ENCODE results near the gene NPPB. TPM values are rescaled to one million over a fixed set of nuclear protein-coding genes. Genes with fewer than 3 reads are reported as not detected.

Gene NPPB
- total RNA-seq, 1 experiment from 2014 or later = 0.35 TPM

- Histone ChIP-seq H2BK20ac (ENCODE audit: low read depth, low read length, poor library complexity, severe bottlenecking) (no peak overlapping the region), H2BK12ac (ENCODE audit: insufficient read length, low read depth, low read length) (no peak overlapping the region), H3T11ph (ENCODE audit: low read length) (no peak overlapping the region), H3K9me3 (ENCODE audit: control insufficient read depth, low read depth, low read length) (no peaks in the 10 kb centered on the region), H3K14ac (ENCODE audit: insufficient read depth, low read length) (no peak overlapping the region; the same call in 1 of the 2 replicates), H3K27ac (ENCODE audit: insufficient read length, low read depth, low read length) (no peak overlapping the region), H2BK120ac (ENCODE audit: low read depth, low read length, poor library complexity, severe bottlenecking) (no peak overlapping the region), H3K79me2 (ENCODE audit: insufficient read depth, low read length) (no peaks in the 10 kb centered on the region), H2AFZ (ENCODE audit: low read length) (no peak overlapping the region), H4K91ac (ENCODE audit: insufficient read length, low read depth, low read length) (no peak overlapping the region), H3K4ac (ENCODE audit: low read depth, low read length) (no peak overlapping the region), H3K23ac (ENCODE audit: insufficient read length, low read depth, low read length) (no peak overlapping the region), H3K4me1 (ENCODE audit: insufficient read depth, low read length) (peaks cover 2% of the 10 kb centered on the region; the same call in 1 of the 2 replicates), H3K79me1 (ENCODE audit: insufficient read depth, low read depth, low read length, poor library complexity, severe bottlenecking) (no peaks in the 10 kb centered on the region), H3K4me2 (ENCODE audit: insufficient read depth, insufficient read length, low read length) (no peak overlapping the region), H4K8ac (replicated peaks; ENCODE audit: insufficient read length, low read depth, low read length) (no peak overlapping the region), H3K27me3 (ENCODE audit: insufficient read depth, low read length) (no peaks in the 10 kb centered on the region), H2BK5ac (ENCODE audit: insufficient read length, low read length) (no peak overlapping the region), H2AK5ac (ENCODE audit: insufficient read length, low read length) (no peak overlapping the region), H4K20me1 (ENCODE audit: control insufficient read depth, insufficient read depth, insufficient read length) (no peaks in the 10 kb centered on the region), H3K18ac (ENCODE audit: insufficient read length, low read depth, low read length) (no peak overlapping the region), H3K23me2 (ENCODE audit: insufficient read length, low read depth, low read length, poor library complexity, severe bottlenecking) (no peaks in the 10 kb centered on the region), H2BK15ac (ENCODE audit: low read depth, low read length) (no peak overlapping the region), H4K5ac (ENCODE audit: insufficient read length, low read depth, low read length) (no peak overlapping the region), H3K9ac (ENCODE audit: extremely low read depth, insufficient read length, low read length) (no peak overlapping the region), H3K56ac (ENCODE audit: insufficient read length, low read depth, low read length) (no peak overlapping the region)
- H3K4me1 Mint-ChIP-seq = peaks cover 10 to 23% of the 10 kb centered on the region in 2 experiments
- H3K9me3 Mint-ChIP-seq = peaks cover 0 to 5% of the 10 kb centered on the region in 2 experiments; a peak in 4 of 5 replicates
- no peak overlapping the region for H3K4me3 Mint-ChIP-seq
- no peak for DNase-seq
- H3K36me3 Mint-ChIP-seq (ENCODE audit: insufficient read depth in 1 of 3, low read depth in 3 of 3) = 0 out of 7 replicates have a peak, but pooled peaks cover 0 to 7% (median 0%) of the 10 kb centered on the region in 3 experiments
- WGBS (ENCODE audit: extremely low coverage, insufficient read length, low lambda C conversion rate) = no CpG with 5 or more reads among the region's 6 CpGs
- peak overlapping the region in 1 of 3 experiments; percentile 41; a peak in 3 of 7 replicates for H3K27ac Mint-ChIP-seq
- no peak for TF ChIP-seq CTCF (conservative IDR thresholded peaks at IDR 0.05)
- H3K27me3 Mint-ChIP-seq (ENCODE audit: low read depth) = no peaks in the 10 kb centered on the region; the same call in 1 of the 2 replicates
Observed at GRCh38 chr1:11885916-11886315, 27.2 kb upstream of the NPPB start.
